ENCODE results near the gene NTM.

NTM gene

GRCh38 chr11:131580476-131580875 lies 210.1 kb downstream of the NTM start:
- no peak for DNase-seq
- WGBS = 63% methylated on average over 4 of the region's 4 CpGs
- H3K36me3 ChIP-seq (ENCODE audit: control insufficient read depth in 1 of 2, insufficient read depth in 2 of 2, low read depth in 1 of 2, low read length in 2 of 2) = no peaks in the 10 kb centered on the region
- no peak overlapping the region for H3K14ac ChIP-seq (ENCODE audit: low read length in 2 of 2)
- no peak overlapping the region for H4K8ac ChIP-seq (ENCODE audit: low read length)
- peaks cover 0 to 36% of the 10 kb centered on the region in 2 experiments for H3K27me3 ChIP-seq (ENCODE audit: control insufficient read depth in 1 of 2, insufficient read depth in 1 of 2, low read length in 2 of 2)
- H3K18ac ChIP-seq (ENCODE audit: low read depth in 1 of 2, low read length in 2 of 2) = no peak overlapping the region
- H3K4me1 ChIP-seq (ENCODE audit: control insufficient read depth, insufficient read depth, low read depth, low read length) = no peaks in the 10 kb centered on the region
- no peak overlapping the region for H2AK5ac ChIP-seq (ENCODE audit: low read length, severe bottlenecking)
- no peaks in the 10 kb centered on the region for H3K9me3 ChIP-seq (ENCODE audit: control insufficient read depth, low read length)
- H2BK15ac ChIP-seq (ENCODE audit: low read depth, poor library complexity, severe bottlenecking) = no peak overlapping the region
- H2BK12ac ChIP-seq (ENCODE audit: low read length in 2 of 2) = no peak overlapping the region
- no peak overlapping the region for H3K4me3 ChIP-seq (ENCODE audit: insufficient read depth in 1 of 2, low read depth in 1 of 2, low read length in 2 of 2)
- H3K9ac ChIP-seq (ENCODE audit: low read length) = no peak overlapping the region
- no peak overlapping the region for H3K4me2 ChIP-seq (ENCODE audit: low read length, poor library complexity, severe bottlenecking)
- no peaks in the 10 kb centered on the region for H3K79me1 ChIP-seq (replicated peaks; ENCODE audit: low read length, poor library complexity, severe bottlenecking)
- no peak overlapping the region for H2BK5ac ChIP-seq (ENCODE audit: low read depth, low read length, poor library complexity, severe bottlenecking)
- H3K4ac ChIP-seq (ENCODE audit: low read depth in 1 of 2, low read length in 2 of 2) = no peak overlapping the region
- H2AFZ ChIP-seq (ENCODE audit: low read depth, low read length) = no peak overlapping the region
- H2BK120ac ChIP-seq (ENCODE audit: low read depth, low read length) = no peak overlapping the region
- no peak overlapping the region for H4K91ac ChIP-seq (ENCODE audit: low read length)
- H3K27ac ChIP-seq (ENCODE audit: low read length, poor library complexity, severe bottlenecking) = no peak overlapping the region
- no peak overlapping the region for H3K23ac ChIP-seq (ENCODE audit: low read length in 2 of 2)

GRCh38 chr11:131581046-131581445 lies 210.6 kb downstream of the NTM start:
- Histone ChIP-seq H3K14ac (ENCODE audit: low read length in 2 of 2) (no peak overlapping the region), H3K9me3 (ENCODE audit: control insufficient read depth, low read length) (peaks cover 1% of the 10 kb centered on the region), H3K23ac (ENCODE audit: low read length in 2 of 2) (no peak overlapping the region), H3K4me3 (ENCODE audit: insufficient read depth in 1 of 2, low read depth in 1 of 2, low read length in 2 of 2) (no peak overlapping the region), H3K4ac (ENCODE audit: low read depth in 1 of 2, low read length in 2 of 2) (no peak overlapping the region), H3K9ac (ENCODE audit: low read length) (no peak overlapping the region), H3K18ac (ENCODE audit: low read depth in 1 of 2, low read length in 2 of 2) (no peak overlapping the region), H2AK5ac (ENCODE audit: low read length, severe bottlenecking) (no peak overlapping the region), H3K4me1 (ENCODE audit: control insufficient read depth, insufficient read depth, low read depth, low read length) (no peaks in the 10 kb centered on the region), H4K8ac (ENCODE audit: low read length) (no peak overlapping the region), H3K27me3 (ENCODE audit: control insufficient read depth in 1 of 2, insufficient read depth in 1 of 2, low read length in 2 of 2) (peaks cover 0 to 33% of the 10 kb centered on the region in 2 experiments), H4K91ac (ENCODE audit: low read length) (no peak overlapping the region), H2BK120ac (ENCODE audit: low read depth, low read length) (no peak overlapping the region), H3K27ac (ENCODE audit: low read length, poor library complexity, severe bottlenecking) (no peak overlapping the region), H3K36me3 (ENCODE audit: control insufficient read depth in 1 of 2, insufficient read depth in 2 of 2, low read depth in 1 of 2, low read length in 2 of 2) (no peaks in the 10 kb centered on the region), H3K4me2 (ENCODE audit: low read length, poor library complexity, severe bottlenecking) (no peak overlapping the region), H2BK15ac (ENCODE audit: low read depth, poor library complexity, severe bottlenecking) (no peak overlapping the region), H2AFZ (ENCODE audit: low read depth, low read length) (no peak overlapping the region), H2BK12ac (ENCODE audit: low read length in 2 of 2) (no peak overlapping the region), H2BK5ac (ENCODE audit: low read depth, low read length, poor library complexity, severe bottlenecking) (no peak overlapping the region), H3K79me1 (replicated peaks; ENCODE audit: low read length, poor library complexity, severe bottlenecking) (no peaks in the 10 kb centered on the region)
- WGBS = 82% methylated on average over 6 of the region's 6 CpGs
- DNase-seq = no peak

GRCh38 chr11:131582021-131582525 lies 211.7 kb downstream of the NTM start:
- 89% methylated on average over 9 of the region's 12 CpGs for WGBS
- no peak overlapping the region for H3K9ac ChIP-seq (ENCODE audit: low read length)
- H2BK5ac ChIP-seq (ENCODE audit: low read depth, low read length, poor library complexity, severe bottlenecking) = no peak overlapping the region
- no peak for DNase-seq
- H3K14ac ChIP-seq (ENCODE audit: low read length in 2 of 2) = no peak overlapping the region
- no peaks in the 10 kb centered on the region for H3K79me1 ChIP-seq (replicated peaks; ENCODE audit: low read length, poor library complexity, severe bottlenecking)
- peaks cover 0 to 28% of the 10 kb centered on the region in 2 experiments for H3K27me3 ChIP-seq (ENCODE audit: control insufficient read depth in 1 of 2, insufficient read depth in 1 of 2, low read length in 2 of 2)
- no peak overlapping the region for H3K4ac ChIP-seq (ENCODE audit: low read depth in 1 of 2, low read length in 2 of 2)
- H3K4me2 ChIP-seq (ENCODE audit: low read length, poor library complexity, severe bottlenecking) = no peak overlapping the region
- no peak overlapping the region for H2AFZ ChIP-seq (ENCODE audit: low read depth, low read length)
- H2BK15ac ChIP-seq (ENCODE audit: low read depth, poor library complexity, severe bottlenecking) = no peak overlapping the region
- H3K4me3 ChIP-seq (ENCODE audit: insufficient read depth in 1 of 2, low read depth in 1 of 2, low read length in 2 of 2) = no peak overlapping the region
- H3K4me1 ChIP-seq (ENCODE audit: control insufficient read depth, insufficient read depth, low read depth, low read length) = no peaks in the 10 kb centered on the region
- no peak overlapping the region for H2BK12ac ChIP-seq (ENCODE audit: low read length in 2 of 2)
- H4K8ac ChIP-seq (ENCODE audit: low read length) = no peak overlapping the region
- peaks cover 6% of the 10 kb centered on the region for H3K9me3 ChIP-seq (ENCODE audit: control insufficient read depth, low read length)
- no peak overlapping the region for H2BK120ac ChIP-seq (ENCODE audit: low read depth, low read length)
- no peak overlapping the region for H2AK5ac ChIP-seq (ENCODE audit: low read length, severe bottlenecking)
- no peak overlapping the region for H3K27ac ChIP-seq (ENCODE audit: low read length, poor library complexity, severe bottlenecking)
- H3K18ac ChIP-seq (ENCODE audit: low read depth in 1 of 2, low read length in 2 of 2) = no peak overlapping the region
- no peak overlapping the region for H4K91ac ChIP-seq (ENCODE audit: low read length)
- no peaks in the 10 kb centered on the region for H3K36me3 ChIP-seq (ENCODE audit: control insufficient read depth in 1 of 2, insufficient read depth in 2 of 2, low read depth in 1 of 2, low read length in 2 of 2)
- no peak overlapping the region for H3K23ac ChIP-seq (ENCODE audit: low read length in 2 of 2)

GRCh38 chr11:131583421-131583820 lies 213.0 kb downstream of the NTM start:
- Histone ChIP-seq H3K4ac (ENCODE audit: low read depth in 1 of 2, low read length in 2 of 2) (no peak overlapping the region), H3K23ac (ENCODE audit: low read length in 2 of 2) (no peak overlapping the region), H3K79me1 (replicated peaks; ENCODE audit: low read length, poor library complexity, severe bottlenecking) (no peaks in the 10 kb centered on the region), H4K91ac (ENCODE audit: low read length) (no peak overlapping the region), H4K8ac (ENCODE audit: low read length) (no peak overlapping the region), H2BK120ac (ENCODE audit: low read depth, low read length) (no peak overlapping the region), H2BK12ac (ENCODE audit: low read length in 2 of 2) (no peak overlapping the region), H2BK15ac (ENCODE audit: low read depth, poor library complexity, severe bottlenecking) (no peak overlapping the region), H2AK5ac (ENCODE audit: low read length, severe bottlenecking) (no peak overlapping the region), H2AFZ (ENCODE audit: low read depth, low read length) (no peak overlapping the region), H3K9me3 (ENCODE audit: control insufficient read depth, low read length) (peaks cover 9% of the 10 kb centered on the region), H3K9ac (ENCODE audit: low read length) (no peak overlapping the region), H3K4me1 (ENCODE audit: control insufficient read depth, insufficient read depth, low read depth, low read length) (no peaks in the 10 kb centered on the region), H3K18ac (ENCODE audit: low read depth in 1 of 2, low read length in 2 of 2) (no peak overlapping the region), H3K36me3 (ENCODE audit: control insufficient read depth in 1 of 2, insufficient read depth in 2 of 2, low read depth in 1 of 2, low read length in 2 of 2) (no peaks in the 10 kb centered on the region), H3K27me3 (ENCODE audit: control insufficient read depth in 1 of 2, insufficient read depth in 1 of 2, low read length in 2 of 2) (peaks cover 0 to 25% of the 10 kb centered on the region in 2 experiments), H2BK5ac (ENCODE audit: low read depth, low read length, poor library complexity, severe bottlenecking) (no peak overlapping the region), H3K27ac (ENCODE audit: low read length, poor library complexity, severe bottlenecking) (no peak overlapping the region), H3K4me3 (ENCODE audit: insufficient read depth in 1 of 2, low read depth in 1 of 2, low read length in 2 of 2) (no peak overlapping the region), H3K4me2 (ENCODE audit: low read length, poor library complexity, severe bottlenecking) (no peak overlapping the region), H3K14ac (ENCODE audit: low read length in 2 of 2) (no peak overlapping the region)
- 89% methylated on average over 3 of the region's 5 CpGs for WGBS
- DNase-seq = no peak

Data from mesenchymal stem cell (in vitro differentiated cells and primary cell).